Heart right ventricle (tissue), 16 donors: Measurements from ENCODE around the gene OR9Q1. TPM values are rescaled to one million over a fixed set of nuclear protein-coding genes. Genes with fewer than 3 reads are reported as not detected.
A peak's percentile ranks its signal among the peaks of the same experiment; 100 is the strongest.

ENCODE experiments used
- ATAC-seq, 8 donors: fragments of 200-7000 bp; cut with Tn5 transposase; one replicate each; pipeline ENCODE4 v1.9.1; 2020; ENCODE audit warnings: mild to moderate bottlenecking in 8 of 8, moderate library complexity in 8 of 8, moderate number of reproducible peaks in 1 of 8
- DNase-seq, 2 donors: peaks; one replicate each; pipeline ENCODE4 v3.0.0-alpha.2; 2020
- H3K27ac ChIP-seq, 10 donors: fragments of 200-600 bp; sonication (generic) in 2 of 10; one replicate each; pipeline versions ENCODE4 v1.5.0 to v1.8.0; 2020 to 2022; ENCODE audit warnings: mild to moderate bottlenecking in 3 of 10
- H3K27me3 ChIP-seq, 7 donors: fragments of 200-600 bp; one replicate each; pipeline ENCODE4 v1.8.0; 2021 to 2022; ENCODE audit warnings: mild to moderate bottlenecking in 2 of 7
- H3K36me3 ChIP-seq, 9 donors: fragments of 200-600 bp; sonication (generic) in 1 of 9; one replicate each; pipeline versions ENCODE4 v1.5.0 to v1.8.0; 2020 to 2022; ENCODE audit warnings: mild to moderate bottlenecking in 2 of 9
- H3K4me1 ChIP-seq, 9 donors: fragments of 200-600 bp; sonication (generic) in 1 of 9; one replicate each; pipeline versions ENCODE4 v1.5.0 to v1.8.0; 2020 to 2022; ENCODE audit warnings: mild to moderate bottlenecking in 4 of 9
- H3K4me3 ChIP-seq, 10 donors: fragments of 200-600 bp; sonication (generic) in 2 of 10; one replicate each; pipeline versions ENCODE4 v1.5.0 to v1.8.0; 2020 to 2022; ENCODE audit warnings: mild to moderate bottlenecking in 7 of 10, moderate library complexity in 2 of 10
- H3K9me3 ChIP-seq, 11 donors: fragments of 200-600 bp in 10 of 11; sonication (generic) in 2 of 11; one replicate each; pipeline versions ENCODE4 v1.5.0 to v1.8.0; 2013 to 2022; ENCODE audit warnings: mild to moderate bottlenecking in 2 of 11, control low read depth in 1 of 11, moderate library complexity in 1 of 11
- CTCF ChIP-seq, 9 donors: fragments of 200-600 bp; sonication (generic) in 2 of 9; IDR thresholded peaks; one replicate each; pipeline versions ENCODE4 v1.5.0 to v1.8.0; 2021 to 2022; ENCODE audit warnings: antibody characterized with exemption in 9 of 9, mild to moderate bottlenecking in 5 of 9, moderate library complexity in 1 of 9
- WGBS, 2 donors: extraction: QIAGEN DNeasy Blood & Tissue Kit; methylation state at CpG; one replicate each; pipeline ENCODE4 v1.1.7; 2013; ENCODE audit warnings: inconsistent platforms in 1 of 2; 5-methylcytosine and 5-hydroxymethylcytosine counted together
- intact Hi-C, 10 donors: fragments of 100-400 bp; cut with DNase I; formaldehyde crosslinking; loops; one replicate each; pipeline versions ENCODE4 v1.11.1 to v1.14.2; 2022
- polyA plus RNA-seq, 2 donors: library from polyadenylated mRNA; stranded (reverse); fragments of 200-250 nt; gene quantifications; one replicate each; pipeline ENCODE4 v1.2.3, GENCODE V29; 2013
- total RNA-seq, 10 donors: library from RNA; stranded (reverse); fragmentation: NEBNext Ultra II Directional in 3 of 10; extraction: Animal tissue kit (Norgen Biotek cat#: 25700) in 3 of 10; gene quantifications; one replicate each; pipeline versions ENCODE4 v1.2.1 to v1.2.4, GENCODE V29; 2021 to 2023
- donor health status: Arrhythmogenic right ventricular cardiomyopathy.
- donor health status: ischemic (EF 13 %, LVEDD 7.1; RV severe dilation, severe dysfunction).
- donor health status: healthy with polysubstance abuse.
- donor health status: DM: no; HTN: yes; CAD: no.
- donor health status: DM: no; HTN: no; CAD: no.
- donor health status: ischemic (EF 25% LVEDD 6.9; RV normal size, moderate dysfunction).
- donor health status: ischemic (EF 25% LVEDD 5.7; RV mildly dilated, moderate dysfunction).
- donor health status: healthy.
- donor health status: DM: yes; HTN: yes; CAD: no.
- donor health status: Ischemic cardiomyopathy.
- donor health status: ischemic (EF 35%, LVEDD 5.7; RV mildly dilated, moderate dysfunction).
- donor health status: nonischemic (EF 11% LVEDD 7.7; RV severe dilation, severe dysfunction).
- donor health status: DM: yes; HTN: yes; CAD: no.
- donor health status: PGD.
- donor health status: ischemic (EF 29% LVEDD 5.4; RV normal size, mild dysfunction).
- donor health status: nonischemic (EF 23%, LVEDD 6.1; RV moderate dilation, normal function).

OR9Q1 gene
- total and polyA plus RNA-seq, 12 donors = not detected

- Histone ChIP-seq H3K27me3 (no peaks in the 10 kb centered on the region), H3K27ac (no peak overlapping the region), H3K4me3 (no peak overlapping the region), H3K9me3 (no peaks in the 10 kb centered on the region), H3K36me3 (no peaks in the 10 kb centered on the region), H3K4me1 (peaks cover 0 to 23% (median 13%) of the 10 kb centered on the region in 9 donors)
- WGBS, 2 donors = 70 to 81% methylated on average over 6 of the region's 6 CpGs
- TF ChIP-seq CTCF (IDR thresholded peaks at IDR 0.05) = no peak
- intact Hi-C loops = loop anchor here in 1 of 10 donors (10.0 kb wide), 1 partner anchor 63 kb away; the partner anchor contains the start of gene OR9I1
- ATAC-seq (no peak), DNase-seq (no peak)
Measured at GRCh38 chr11:58061813-58062212, 38.1 kb downstream of the OR9Q1 start.

- no peaks in the 10 kb centered on the region for H3K27me3 ChIP-seq
- WGBS, 2 donors = 70 to 79% methylated on average over 5 of the region's 5 CpGs
- H3K4me1 ChIP-seq = no peaks in the 10 kb centered on the region
- no peak for TF ChIP-seq CTCF (IDR thresholded peaks at IDR 0.05)
- no peaks in the 10 kb centered on the region for H3K9me3 ChIP-seq
- intact Hi-C loops = loop anchor here in 1 of 10 donors (10.0 kb wide), 1 partner anchor 57 kb away; the partner anchor contains the start of gene OR9I1
- no peak overlapping the region for H3K27ac ChIP-seq
- DNase-seq (no peak), ATAC-seq (peak in 2 of 8 donors; percentile 26 to 65)
- H3K36me3 ChIP-seq = no peaks in the 10 kb centered on the region
- H3K4me3 ChIP-seq = no peak overlapping the region
Measured at GRCh38 chr11:58067685-58068084, 44.0 kb downstream of the OR9Q1 start.

GRCh38 chr11:58068655-58069054, 45.0 kb downstream of the OR9Q1 start:
- no peak for ATAC-seq
- no peak overlapping the region for H3K4me3 ChIP-seq
- 81 to 94% methylated on average over 6 of the region's 6 CpGs for WGBS, 2 donors
- intact Hi-C loops = loop anchor here in 1 of 10 donors (10.0 kb wide), 1 partner anchor 56 kb away; the partner anchor contains the start of gene OR9I1
- no peaks in the 10 kb centered on the region for H3K27me3 ChIP-seq
- H3K4me1 ChIP-seq = no peaks in the 10 kb centered on the region
- no peaks in the 10 kb centered on the region for H3K36me3 ChIP-seq
- no peak overlapping the region for H3K27ac ChIP-seq
- peaks cover 0 to under 1% (median 0%) of the 10 kb centered on the region in 11 donors for H3K9me3 ChIP-seq
- no peak for TF ChIP-seq CTCF (IDR thresholded peaks at IDR 0.05)
- DNase-seq = no peak

- intact Hi-C loops = no loop called here
- no peaks in the 10 kb centered on the region for H3K36me3 ChIP-seq
- peaks cover 0 to 10% (median 0%) of the 10 kb centered on the region in 11 donors for H3K9me3 ChIP-seq
- 82 to 88% methylated on average over 1 of the region's 1 CpG for WGBS, 2 donors
- no peak for TF ChIP-seq CTCF (IDR thresholded peaks at IDR 0.05)
- no peak overlapping the region for H3K4me3 ChIP-seq
- no peaks in the 10 kb centered on the region for H3K4me1 ChIP-seq
- no peak for ATAC-seq
- no peaks in the 10 kb centered on the region for H3K27me3 ChIP-seq
- no peak overlapping the region for H3K27ac ChIP-seq
- DNase-seq = no peak
Measured at GRCh38 chr11:58070585-58070984, 46.9 kb downstream of the OR9Q1 start.
